HPDE6-E6E7 (cell line): ENCODE data around the gene PPP4R1.
A peak's percentile ranks its signal among the peaks of the same experiment; 100 is the strongest.

Source experiments
- DNase-seq: peaks from one replicate; pipeline ENCODE4 v3.0.0; 2011; ENCODE audit warnings: missing footprints; ENCODE audit errors: extremely low spot score

PPP4R1 gene

DNA sequence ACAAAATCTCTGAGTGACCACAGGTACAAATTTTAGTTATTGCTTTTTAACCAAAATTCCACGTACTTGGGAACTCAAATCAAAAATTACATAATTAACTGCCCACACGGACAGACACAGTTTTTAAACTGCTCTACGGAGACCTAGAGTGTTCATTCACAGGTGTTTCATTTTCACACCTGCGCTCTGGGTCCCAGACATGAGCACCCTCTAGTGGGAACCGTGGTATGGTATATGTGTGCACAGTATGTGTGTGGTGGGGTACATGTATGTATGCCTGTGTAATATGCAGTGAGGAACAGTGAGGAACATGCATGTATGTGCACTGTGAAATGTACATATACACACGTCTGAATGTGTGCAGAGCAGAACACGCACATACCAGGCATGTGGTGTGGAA, 65.0 kb downstream of the PPP4R1 start:
- DNase-seq, result no peak

DNA sequence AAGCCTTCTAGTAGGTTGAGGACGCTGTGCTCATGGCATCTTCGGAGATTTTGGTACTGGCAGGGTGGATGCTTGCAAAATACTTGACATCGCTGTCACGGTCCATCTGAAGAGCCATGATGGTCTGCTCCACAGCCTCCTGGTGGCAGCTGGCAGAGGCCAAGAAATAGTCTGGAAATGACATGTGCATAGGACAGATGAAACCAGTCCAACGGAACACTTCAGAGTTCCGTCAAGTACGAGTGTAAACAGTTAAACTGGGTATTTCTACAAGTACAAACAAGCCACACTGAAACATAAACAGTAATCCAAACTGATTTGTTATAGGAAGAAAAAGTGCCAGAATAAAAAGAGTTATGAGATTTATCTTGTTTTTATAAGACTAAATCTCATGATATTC, 66.6 kb downstream of the PPP4R1 start:
- no peak for DNase-seq

DNA sequence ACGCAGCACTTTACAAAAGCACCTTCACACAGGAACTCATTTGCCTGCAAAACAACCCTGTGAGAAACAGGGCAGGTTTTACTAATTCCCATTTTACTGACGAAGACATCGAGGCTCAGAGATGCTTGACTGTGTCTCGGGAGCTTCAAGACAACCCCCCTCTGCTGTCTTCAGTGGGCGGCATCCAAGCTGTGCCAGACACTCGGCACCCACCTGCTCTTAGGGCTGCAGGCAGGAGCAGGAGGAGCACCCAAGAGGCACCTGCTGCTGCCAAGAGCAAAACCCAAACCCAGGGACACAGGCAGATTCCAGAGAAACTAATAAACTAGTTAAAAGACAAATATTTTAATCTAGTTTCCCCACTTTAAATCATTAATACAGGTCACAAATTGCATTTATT, 67.9 kb downstream of the PPP4R1 start:
- DNase-seq, result no peak

DNA sequence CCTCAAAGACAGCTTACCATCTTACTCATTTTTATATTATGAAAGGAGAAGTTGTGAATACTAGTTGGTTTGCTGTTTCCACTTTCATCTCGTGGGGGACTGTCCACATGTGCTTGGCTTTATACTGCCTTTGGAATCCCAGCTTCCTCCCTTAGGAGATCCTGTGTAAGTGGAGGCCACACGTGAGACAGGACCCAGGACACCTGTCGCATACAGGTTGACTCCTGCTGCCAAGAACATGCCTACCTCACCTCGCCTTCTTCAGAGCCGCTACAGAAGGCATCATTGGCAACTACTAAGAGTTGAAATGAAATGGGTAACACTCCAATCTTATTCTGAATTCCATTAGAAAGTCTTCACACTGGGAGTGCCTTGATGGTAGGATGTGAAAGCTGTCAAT, 69.3 kb downstream of the PPP4R1 start:
- DNase-seq, result no peak

DNA sequence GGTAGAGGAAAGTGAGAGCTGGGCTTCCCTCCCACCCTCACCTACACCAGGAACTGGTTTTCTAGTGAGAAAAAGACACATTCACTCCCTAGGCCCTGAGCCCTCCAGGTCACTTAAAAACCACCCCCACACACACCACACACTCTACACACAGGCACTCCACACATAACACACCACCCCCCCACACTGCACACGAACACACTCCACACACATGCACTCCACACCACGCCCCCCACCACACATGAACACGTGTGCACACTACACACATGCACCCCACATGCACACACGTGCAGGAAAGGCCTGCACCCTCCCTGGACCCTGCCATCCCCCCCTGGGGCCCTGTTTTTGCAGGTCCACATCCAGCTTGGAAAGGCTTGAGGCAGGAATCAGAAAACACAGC, 71.4 kb downstream of the PPP4R1 start:
- DNase-seq, result no peak

DNA sequence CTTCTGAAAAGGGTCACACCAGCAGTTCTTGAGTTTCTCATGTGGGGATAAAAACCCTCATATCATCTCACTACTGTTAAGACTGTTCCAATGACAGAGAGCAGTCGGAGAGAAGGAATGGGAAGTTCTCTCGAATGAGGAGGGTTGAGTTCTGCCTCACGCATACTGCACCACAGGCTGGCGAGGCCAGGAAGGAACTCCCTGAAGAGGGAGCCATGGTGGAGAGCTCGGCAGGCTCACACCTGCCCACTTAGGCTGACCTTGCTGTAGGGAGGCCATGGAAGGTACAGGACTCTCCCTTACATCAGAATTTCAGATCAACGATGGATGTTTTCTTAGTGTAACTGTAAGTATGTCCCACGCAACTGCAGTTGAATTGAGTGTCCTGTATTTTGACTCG, 74.4 kb downstream of the PPP4R1 start:
- no peak for DNase-seq

DNA sequence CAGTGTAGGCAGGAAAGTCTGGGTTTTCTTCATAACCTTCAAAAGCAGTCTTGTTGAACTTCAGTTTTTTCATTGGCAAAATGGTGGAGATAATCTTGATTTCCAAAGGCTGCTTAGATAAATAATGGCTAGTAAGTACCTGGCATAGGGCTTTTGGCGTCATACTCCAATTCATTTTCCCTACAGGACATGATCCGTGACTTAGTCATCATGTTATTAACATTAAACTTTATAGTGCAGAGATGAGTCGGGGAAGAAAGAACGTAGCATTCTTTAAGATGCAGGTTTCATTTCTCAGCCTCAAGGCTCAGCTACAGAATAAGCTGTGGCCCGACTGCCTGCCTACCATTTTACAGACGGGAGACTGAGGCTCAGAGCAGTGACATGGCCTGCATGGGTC, 75.1 kb downstream of the PPP4R1 start:
- DNase-seq, result peak; percentile 65

DNA sequence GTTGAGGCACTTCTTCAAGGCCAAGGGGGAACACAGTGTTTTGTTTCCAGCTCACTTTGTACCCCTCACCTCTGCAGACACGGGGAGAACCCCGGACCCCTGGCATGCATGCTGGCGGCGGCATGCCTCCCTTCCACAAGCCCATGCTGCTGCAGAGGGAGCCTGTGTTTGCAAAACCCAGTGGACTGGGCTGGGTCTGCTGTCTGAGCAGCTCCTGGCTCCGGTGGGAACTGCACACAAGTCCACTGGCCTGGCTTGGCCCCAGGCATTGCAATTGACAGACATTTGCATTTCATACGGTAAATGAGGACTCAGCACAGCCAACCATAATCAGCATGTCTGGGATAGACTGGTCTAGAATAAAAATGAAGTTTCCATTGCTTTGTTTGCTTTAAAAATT, 76.7 kb downstream of the PPP4R1 start:
- DNase-seq, result no peak

DNA sequence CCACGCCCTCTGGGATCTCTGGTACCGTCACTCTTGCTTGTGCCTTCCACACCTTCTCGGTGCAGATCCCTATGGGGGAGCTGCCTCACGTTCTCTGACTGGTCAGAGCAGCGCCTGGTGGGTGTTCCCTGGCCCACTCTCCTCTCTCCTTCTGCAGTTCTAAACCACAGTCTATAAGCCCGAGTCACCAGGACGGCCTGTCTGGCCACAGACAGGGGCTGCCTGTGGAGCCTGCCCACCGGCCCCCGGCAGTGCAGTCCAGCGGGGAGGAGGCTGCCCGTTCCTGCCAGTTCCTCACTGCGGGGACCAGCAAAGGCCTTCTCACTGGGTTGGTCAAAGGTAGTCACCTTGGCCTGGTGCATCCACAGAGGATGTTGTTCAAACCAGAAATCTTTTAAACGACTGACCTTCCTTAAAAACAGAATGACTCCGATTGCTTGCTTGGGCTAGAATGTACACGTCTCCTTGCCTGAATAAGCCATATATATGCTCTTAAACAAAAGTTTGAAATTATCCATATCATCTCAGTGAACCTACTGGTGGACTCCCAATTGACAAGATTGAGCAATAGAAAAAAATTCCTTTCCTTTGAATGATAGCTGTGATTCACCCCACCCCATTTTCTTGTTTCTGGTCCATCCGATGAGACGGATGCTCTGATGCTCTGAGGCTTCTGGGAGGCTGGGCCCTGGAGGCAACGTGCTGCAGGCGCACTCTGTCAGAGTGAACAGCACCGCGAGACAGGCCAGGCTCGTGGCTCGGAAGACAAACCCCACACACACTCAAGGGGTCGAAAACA, 77.8 kb downstream of the PPP4R1 start:
- DNase-seq, result no peak

DNA sequence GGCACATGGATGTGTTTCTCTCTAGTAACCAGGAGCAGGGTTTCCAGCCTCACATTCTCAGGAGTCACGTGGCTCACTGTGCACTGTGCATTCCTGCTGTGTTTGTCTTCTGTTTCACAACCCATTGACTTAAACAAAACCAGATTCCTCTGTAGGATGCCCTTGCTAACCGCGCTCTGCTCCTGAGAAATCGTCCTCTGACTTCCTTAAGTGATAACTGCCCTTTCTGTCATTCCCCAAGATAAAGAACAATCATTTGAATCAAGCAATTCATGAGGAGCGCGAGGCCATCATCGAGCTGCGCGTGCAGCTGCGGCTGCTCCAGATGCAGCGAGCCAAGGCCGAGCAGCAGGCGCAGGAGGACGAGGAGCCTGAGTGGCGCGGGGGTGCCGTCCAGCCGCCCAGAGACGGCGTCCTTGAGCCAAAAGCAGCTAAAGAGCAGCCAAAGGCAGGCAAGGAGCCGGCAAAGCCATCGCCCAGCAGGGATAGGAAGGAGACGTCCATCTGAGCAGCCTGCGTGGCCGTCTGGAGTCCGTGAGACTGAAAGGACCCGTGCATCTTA, 78.8 kb downstream of the PPP4R1 start:
- no peak for DNase-seq

DNA sequence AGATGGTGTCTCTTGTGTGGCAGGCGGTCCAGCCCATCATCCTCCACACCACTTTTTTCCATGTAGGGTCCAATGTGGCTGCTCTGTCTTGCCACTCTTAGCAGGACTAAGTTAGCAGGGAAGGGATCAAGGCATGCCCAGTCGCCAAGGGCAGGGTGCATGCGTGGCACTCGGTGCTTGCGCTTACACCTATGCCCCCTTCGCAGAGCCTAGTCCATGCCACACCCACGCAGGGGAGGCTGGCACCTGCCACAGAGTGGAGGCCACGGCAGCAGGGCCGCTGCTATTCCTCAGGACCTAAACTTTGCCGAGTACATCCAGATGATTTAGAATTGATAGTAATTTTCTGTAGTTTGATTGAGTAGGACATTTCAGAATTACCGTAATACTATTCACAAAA, 79.5 kb downstream of the PPP4R1 start:
- no peak for DNase-seq

DNA sequence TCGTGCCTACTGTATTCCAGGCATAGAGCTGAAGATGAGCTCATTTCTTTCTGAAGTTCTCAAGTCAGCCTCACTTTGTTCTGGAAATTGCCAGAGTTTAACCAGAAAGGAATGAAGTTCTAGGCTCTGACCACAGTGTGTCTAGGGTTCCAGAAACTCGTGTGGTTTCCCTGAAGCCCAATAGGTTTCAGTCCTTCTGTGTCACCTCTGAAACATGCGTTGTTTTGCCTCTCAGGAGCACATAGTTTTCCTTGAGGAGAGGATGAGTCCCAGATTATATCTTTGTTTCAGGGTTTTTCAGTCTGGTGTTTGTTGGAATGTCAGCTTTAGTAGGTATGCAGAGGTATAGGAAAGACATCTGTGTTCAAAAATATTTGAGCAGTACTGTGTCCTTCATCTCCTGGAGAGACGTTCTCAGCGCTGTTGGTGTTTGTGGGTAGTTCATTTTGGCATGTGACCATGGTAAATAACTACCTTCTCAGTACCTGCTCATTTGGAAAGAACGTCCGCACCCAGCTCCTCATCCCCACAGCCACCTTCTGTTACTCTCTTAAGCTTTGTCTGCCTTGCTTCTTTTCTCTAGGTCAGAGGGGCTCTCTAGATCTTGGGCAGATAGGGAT, 82.5 kb downstream of the PPP4R1 start:
- DNase-seq, result no peak

DNA sequence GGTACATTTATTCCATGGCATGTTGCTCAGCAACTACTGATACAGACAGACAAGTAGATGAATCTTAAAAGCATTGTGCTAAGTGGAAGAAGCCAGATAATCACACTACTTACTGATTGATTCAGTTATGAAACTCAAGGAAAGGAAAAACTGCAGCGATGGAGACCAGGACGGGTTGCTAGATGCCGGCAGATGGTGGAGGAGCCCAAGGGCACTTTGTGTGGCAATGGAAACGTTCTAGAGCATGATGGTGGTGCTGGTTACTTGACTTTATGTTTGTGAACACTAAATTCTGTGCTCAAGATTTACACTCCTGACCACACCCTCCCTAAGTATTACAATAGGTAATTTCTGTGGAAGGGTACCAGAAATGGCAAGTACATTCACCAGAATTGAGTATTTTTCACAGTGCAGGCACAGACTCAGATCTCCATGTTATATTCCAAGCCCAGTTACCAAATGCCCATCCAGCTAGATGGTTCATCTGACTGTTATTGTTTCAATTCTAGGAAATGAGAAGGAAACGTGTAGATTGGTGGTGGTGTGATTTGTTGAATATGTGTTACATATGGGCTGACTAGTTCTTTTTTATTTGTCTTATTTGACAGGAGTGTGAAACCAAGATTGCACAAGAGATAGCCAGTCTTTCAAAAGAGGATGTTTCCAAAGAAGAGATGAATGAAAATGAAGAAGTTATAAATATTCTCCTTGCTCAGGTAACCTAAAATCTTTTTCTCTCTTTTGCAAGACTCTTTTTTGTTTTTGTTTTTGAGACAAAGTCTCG, 83.9 kb downstream of the PPP4R1 start:
- DNase-seq, result no peak

DNA sequence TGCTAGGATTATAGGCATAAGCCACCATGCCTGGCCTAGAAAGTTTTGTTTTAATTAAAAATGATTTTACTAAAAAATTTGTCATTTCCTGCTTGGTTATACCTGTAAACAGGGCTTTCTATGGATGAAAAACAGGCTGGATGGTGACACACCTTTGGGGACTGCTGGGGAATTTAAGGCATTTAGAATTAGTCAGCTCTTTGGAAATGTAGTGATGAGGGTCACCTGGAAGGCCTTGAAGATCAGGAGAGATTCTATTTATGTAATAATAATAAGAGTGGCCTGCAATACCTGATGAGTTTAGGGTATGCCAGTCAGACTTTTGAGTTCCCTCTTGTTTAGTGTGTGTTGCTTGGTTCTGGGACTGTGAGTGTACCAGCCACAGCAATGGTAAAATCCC, 87.9 kb downstream of the PPP4R1 start:
- DNase-seq, result no peak

DNA sequence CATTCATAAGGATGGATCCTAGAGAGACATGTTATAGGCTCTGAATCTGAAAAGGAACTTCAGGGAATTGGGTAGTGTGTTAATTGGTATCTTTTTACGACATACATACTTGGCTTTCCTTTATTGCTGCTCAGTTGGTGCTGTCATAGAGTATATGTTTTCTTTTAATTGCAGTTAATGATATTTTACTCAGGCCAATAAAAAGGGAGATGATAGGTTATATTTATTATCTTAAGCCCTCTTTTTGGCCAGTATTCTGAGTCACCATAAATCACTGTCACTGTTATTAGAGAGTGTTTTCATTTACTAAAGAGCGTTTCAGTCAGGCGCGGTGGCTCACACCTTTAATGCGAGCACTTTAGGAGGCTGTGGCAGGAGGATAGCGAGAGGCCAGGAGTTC, 91.4 kb downstream of the PPP4R1 start:
- no peak for DNase-seq

DNA sequence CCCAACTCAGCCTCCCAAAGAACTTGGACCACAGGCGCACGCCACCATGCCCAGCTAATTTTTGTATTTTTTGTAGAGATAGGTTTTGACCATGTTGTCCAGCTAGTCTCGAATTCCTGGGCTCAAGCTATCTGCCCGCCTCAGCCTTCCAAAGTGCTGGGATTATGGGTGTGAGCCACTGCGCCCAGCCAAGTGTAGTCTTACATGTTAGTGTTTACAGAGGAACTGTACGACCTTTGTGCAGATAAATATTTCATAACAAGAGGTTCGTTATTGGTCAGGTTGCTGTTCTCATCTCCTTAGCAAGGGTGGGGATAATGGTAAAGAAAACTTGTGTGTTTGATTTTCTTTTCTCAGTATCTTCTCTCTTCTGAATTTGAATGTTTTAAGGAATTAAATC, 92.6 kb downstream of the PPP4R1 start:
- DNase-seq, result no peak

DNA sequence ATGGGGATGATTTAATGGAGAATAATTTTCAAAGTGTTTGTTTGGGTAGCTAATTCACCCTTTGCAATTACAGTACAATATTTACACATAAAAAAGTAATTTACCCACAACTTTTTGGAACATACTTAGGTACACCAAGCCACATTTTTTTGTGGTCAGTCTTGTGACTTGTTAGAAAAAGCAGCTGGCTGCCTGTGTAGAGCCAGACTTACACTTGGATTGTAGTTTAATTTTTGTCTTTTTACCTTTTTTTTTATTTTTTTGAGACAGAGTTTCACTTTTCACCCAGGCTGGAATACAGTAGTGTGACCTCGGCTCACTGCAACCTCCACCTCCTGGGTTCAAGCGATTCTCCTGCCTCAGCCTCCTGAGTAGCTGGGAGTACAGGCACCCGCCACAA, 93.7 kb downstream of the PPP4R1 start:
- no peak for DNase-seq

DNA sequence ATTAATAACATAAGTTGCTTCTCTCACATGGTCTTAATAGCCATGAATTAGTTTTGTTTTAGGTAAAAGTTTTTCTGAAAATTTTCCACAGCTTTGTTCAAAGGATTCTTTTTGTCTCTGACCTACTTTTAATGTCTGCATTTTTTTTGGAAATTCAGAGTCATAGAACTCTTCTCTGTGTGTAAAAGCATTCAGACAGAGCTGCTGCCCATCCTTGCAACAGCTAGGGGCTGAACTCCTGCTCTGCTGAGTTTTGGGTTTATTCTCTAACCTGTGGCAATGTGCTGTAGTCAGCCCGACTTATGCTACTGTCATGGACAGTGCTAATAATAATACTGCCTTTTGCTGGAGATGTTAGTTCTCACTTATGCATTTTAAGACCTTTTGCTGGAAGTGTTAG, 95.0 kb downstream of the PPP4R1 start:
- DNase-seq, result no peak

DNA sequence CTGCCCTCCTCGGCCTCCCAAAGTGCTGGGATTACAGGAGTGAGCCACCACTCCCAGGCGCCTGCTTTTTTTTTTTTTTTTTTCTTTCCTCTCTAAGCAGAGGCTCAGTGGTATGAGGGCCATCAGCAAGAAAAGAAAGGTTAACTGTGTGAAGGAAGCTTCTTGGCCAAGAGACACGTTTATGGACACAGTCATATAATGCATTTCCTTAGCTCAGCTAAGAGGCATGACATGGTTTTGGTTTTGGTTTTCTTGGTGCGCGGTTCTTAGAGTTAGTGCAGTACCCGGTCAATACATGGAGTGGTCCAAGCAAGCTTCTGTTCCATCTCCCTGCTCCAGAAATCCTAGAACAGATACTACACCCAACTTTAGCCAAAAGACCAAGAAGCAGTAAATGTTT, 96.5 kb downstream of the PPP4R1 start:
- DNase-seq, result no peak

DNA sequence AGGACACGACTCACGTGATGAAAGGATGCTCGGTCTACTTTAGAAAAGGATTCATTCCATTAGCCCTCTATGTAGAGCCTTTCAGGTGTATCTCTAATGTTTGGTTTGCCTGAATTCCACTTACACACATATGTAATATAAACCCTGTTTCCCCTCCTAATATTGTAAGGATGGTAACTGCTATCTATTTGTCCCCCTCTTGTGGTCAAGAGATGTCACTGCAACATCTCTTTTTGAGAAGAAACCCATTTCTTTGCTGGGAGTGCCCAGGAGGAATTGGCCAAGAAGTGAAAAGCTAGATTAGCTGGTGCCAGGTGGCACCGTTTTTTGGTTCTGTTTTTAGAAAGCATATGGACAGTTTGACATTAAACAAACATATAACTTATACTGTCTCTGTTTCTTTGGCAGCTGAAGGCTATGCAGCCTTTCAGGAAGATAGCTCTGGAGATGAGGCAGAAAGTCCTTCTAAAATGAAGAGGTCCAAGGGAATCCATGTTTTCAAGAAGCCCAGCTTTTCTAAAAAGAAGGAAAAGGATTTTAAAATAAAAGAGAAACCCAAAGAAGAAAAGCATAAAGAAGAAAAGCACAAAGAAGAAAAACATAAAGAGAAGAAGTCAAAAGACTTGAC, 97.8 kb downstream of the PPP4R1 start:
- DNase-seq, result no peak

DNA sequence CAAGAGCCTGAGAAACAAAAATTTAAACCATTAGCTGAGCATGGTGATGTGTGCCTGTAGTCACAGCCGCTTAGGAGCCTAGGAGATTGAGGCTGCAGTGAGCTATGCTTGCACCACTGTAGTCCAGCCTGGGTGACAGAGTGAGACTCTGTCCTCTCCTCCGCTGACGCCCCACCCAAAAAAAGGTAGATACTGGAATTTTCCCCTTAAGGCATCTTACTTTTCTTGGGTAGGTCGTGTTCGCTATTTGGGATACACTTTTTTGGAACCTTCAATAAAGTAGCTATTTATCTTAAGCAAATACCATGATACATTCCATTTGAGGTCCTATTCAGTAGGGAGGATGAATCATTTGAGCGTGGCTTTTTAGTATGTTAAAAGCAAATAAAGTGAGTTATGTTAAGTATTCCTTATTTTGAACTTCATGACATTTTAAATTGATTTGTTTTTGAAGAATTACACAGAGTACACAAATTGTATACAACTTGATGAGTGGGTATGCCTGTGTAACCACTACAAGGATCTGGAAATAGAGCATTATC, 100.3 kb downstream of the PPP4R1 start:
- DNase-seq, result no peak
